Activated CD4-positive, alpha-beta T cell treated with anti-CD3 and anti-CD28 coated beads, Interleukin-2, Interleukin-4, amounts not matched to agents 100 ng/mL and 50 ng/mL, durations not matched to agents 16 hours and 8 hours (primary cell): ENCODE measurements around the gene CERK.
"Not testable (repeated sequence)": the region's sequence is repeated elsewhere in the genome, so short reads cannot be mapped to it uniquely, and the experiment has no call there.

ENCODE experiments used
- DNase-seq: peaks from one replicate; pipeline ENCODE4 v3.0.0-alpha.2; 2020; ENCODE audit warnings: low spot score

Gene CERK

DNA sequence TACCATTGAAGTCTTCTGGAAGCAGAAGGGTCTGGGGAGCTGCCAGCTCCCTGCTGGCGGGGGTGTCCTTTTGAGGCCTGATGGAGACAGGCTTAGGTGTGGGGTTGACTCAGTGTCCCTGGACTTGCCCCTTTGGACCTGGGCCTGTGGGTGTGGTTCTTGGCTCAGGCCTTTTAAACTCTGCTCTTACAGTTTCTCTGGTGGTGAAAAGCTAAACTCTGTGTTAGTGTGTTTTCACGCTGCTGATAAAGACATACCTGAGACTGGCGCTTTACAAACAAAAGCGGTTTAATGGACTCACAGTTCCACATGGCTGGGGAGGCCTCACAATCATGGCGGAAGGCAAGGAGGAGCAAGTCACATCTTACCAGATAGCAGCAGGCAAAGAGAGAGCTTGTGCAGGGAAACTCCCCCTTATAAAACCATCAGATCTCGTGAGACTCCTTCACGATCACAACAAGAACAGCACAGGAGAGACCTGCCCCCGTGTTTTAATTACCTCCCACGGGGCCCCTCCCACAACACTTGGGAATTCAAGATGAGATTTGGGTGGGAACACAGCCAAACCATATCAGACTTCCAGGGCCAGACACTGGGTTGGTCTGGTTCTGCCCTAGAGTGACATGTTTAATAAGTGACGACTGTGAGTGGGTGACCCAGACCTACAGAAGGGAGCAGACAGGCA, 91.4 kb downstream of the CERK start:
- no peak for DNase-seq

- not testable (repeated sequence) for DNase-seq
Observed at GRCh38 chr22:46642840-46643480, 95.1 kb downstream of the CERK start.

DNA sequence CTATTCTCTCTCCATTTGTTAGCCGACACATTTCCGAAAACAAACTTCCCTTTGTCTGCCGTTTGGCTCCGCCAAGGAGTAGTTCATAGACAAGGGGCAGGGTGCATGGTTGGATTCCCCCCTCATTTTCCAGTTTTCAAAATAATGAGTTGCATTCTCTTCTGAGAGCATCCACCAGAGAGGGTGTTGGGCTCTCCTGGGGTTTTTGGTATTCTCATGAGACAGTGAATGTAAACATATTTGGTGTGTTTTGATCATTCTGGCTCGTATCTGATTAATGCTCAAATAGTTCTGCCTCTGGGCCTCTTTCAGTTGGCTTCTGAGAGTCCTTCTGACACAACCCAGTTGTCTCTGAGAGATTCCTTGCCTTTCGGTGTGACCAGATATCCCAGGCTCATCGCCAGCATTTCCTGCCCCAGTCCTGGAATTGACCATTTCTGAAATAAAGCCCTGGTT, 96.2 kb downstream of the CERK start:
- no peak for DNase-seq

DNA sequence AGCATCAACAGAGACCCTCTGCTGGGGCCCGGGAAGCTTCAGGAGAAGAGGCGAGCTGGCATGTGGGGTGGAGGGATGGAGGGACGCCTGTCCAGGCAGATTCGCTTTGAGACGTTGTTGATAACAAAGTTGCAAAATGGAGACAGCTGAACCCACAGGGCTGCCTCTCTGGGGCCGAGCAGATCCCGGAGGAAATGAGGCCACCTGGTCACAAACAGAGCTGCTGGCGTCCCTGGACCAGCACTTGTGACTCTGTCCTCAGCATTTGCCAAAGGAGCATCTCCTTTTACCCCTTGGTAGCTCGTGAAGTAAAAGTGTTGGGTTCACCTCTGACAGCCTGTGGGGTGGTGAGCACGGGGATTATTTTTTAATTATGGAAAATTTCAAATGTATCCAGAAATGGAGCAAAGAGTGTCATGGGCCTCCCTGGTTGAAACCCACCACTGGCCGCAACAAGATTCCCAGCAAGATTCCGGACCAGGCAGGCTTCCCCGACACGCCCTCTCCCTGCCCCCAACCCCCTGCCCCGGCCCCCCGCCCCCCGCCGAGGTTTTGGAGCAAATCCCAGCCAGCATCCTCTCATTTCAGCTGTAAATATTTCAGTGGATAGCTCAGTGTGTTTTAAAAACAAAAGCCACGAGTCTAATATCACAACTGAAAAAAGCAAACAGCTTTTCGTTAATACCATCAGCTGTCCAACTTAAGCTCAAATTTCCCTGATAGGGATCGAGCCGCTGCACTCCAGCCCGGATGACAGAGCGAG, 97.6 kb downstream of the CERK start:
- DNase-seq = no peak

GRCh38 chr22:46639843-46640242, 98.2 kb downstream of the CERK start:
- no peak for DNase-seq

DNA sequence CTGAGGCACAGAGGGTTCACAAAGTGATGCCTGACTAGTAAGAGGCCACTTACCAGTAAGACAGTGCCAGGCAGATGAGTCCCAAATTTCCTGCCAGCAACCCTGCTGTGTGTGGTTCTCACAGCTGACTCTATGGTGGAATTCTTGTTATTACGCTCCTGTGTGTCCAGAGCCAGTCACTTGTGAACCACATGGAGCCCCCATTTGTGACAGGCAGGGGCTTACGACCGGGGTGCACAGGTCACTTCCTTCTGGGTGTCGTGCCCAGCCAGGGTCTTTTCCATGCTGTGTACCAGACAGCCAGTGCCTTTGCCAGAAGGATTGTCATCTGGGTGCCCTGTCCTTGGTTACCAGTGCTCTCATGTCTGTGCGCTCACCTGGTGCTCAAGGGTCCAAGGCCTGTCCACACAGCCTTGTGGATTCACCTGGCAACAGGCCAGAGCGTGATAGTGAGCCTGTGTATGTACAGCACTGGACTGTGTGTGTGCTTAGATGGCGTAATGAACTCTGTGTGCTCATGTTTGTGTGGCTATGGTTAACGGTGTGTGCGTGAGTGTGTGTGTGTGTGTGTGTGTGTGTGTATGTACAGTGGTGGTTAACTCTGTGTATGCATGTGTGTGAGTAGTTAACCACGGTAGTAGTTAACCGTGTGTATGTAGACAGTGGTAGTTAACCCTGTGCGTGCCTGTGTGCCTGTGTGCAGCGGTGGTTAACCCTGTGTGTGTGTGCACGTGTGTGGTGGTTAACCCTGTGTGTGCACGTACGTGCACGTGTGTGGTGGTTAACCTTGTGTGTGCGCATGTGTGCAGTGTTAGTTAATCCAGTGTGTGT, 99.2 kb downstream of the CERK start:
- DNase-seq = no peak

DNA sequence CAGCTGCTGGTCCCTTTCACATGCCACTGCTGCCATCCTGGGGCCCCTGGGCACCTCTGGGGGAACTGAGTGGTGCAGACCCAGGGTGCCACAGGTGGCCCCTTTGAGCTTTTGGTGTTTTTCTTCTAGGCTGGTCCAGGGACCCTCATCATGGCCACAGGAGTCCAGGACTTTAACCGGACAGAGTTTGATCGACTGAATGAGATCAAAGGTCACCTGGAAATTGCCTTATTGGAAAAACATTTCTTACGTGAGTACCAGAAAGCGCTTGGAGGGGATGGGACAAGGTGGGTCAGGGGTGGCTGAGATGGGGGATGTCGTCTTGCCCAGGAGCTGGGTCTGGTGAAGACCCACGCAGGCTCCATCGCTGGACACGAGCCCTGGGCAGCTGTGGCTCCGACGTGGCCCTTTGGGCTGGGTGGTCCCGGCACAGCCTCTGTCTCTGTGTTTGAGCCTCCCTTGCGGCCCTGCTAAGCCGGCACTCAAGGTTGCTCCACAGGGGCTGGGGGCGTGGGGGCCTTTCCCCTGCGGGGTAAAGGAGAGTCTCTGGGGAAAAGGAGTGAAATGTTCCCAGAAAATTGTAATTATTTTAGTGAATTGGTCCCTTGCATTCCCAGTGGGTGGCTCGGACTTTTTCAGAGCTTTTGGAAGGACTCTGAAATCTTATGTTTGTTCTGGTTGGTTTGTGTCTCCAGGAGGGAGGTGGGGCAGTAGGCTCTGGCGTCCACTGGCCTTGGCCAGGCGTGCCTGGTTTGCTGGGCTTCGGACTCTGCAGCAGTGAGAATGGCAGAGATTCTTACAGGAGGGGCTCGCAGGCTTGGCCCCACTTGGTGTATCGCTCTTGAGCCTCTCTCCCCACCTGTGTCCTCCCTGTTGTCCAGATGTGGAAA, 100.1 kb downstream of the CERK start:
- no peak for DNase-seq

DNA sequence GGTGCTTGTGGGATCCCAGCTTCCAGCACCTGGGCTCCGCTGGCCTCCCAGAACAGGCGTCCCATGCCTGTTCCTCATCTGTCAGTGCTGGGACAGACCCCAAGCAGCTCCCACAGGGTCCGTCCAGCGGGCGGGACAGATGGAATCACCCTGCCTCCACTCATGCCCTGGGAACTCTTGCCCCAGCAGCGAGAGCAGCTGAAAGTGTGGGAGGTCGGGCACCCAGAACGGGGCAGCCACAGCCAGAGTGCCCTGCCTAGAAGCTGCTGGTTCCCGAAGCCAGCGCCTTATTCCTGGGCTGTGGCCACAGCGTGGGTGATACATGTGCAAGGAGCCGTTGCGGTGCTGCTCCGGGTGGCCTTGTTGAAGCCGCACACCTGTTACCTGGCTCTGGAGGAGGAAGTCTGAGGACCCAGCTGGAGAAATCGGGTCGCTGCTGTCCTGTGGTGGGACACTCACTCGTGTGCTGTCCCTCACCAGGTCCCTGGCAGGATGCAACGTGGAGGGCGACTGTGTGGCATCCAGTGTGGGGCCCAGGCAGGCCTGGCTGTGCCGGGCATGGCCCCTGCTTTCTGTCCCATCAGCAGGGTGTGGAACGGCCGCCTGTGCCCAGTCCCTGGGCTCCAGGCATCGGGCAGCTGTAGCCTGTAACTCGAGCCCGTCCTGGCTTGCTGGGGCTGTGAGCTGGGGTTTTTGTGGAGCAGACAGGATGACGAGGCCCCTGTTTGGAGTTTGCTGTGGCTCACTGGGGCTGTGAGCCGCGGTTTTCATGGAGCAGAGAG, 101.6 kb downstream of the CERK start:
- DNase-seq = no peak

DNA sequence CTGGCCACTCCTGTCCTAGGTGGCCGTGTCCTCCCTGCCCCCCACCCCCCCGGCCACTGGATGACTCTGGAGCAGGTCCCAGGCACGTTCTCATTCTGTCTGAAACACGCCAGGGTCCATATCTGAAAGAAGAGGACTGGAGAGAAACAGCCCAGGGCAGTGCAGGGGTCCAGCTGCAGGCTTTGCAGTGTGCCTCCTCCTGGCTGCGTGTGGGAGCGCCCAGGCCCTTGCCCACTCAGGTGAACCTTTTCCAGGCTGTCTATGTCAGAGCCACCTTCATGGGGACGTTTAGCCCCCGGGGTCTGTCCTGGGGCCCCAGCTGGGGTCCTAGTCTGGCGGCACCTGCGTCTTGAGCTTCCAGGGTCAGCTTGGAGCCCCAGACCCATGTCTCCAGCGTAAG, 102.3 kb downstream of the CERK start:
- no peak for DNase-seq

DNA sequence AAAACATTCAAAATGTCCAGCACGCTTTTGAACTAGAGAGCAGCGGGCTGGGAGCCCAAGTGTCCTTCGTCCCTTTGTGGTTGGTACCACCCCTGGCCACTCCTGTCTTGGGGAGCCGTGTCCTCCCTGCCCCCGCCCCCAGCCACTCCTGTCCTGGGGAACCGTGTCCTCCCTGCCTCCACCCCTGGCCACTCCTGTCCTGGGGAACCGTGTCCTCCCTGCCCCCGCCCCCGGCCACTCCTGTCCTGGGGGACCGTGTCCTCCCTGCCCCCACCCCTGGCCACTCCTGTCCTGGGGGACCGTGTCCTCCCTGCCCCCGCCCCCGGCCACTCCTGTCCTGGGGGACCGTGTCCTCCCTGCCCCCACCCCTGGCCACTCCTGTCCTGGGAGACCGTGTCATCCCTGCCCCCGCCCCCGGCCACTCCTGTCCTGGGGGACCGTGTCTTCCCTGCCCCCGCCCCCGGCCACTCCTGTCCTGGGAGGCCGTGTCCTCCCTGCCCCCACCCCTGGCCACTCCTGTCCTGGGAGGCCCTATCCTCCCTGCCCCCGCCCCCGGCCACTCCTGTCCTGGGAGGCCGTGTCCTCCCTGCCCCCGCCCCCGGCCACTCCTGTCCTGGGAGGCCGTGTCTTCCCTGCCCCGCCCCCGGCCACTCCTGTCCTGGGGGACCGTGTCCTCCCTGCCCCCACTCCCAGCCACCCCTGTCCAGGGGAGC, 102.9 kb downstream of the CERK start:
- not testable (repeated sequence) for DNase-seq
